ENCODE measurements around the gene NPTX1.

Gene NPTX1

GRCh38 chr17:80477647-80478478, 1.5 kb upstream of the NPTX1 start:
- DNase-seq: peak; percentile 11 to 31

- no peak for DNase-seq
These were observed 655 bp upstream of the NPTX1 start for GRCh38 chr17:80476877-80477646.

- peak in 1 of 2 experiments; percentile 22 for DNase-seq
These were observed 1.2 kb downstream of the NPTX1 start for GRCh38 chr17:80474961-80475909.

GRCh38 chr17:80474231-80474960, 2.0 kb downstream of the NPTX1 start:
- peak; percentile 83 to 88 for DNase-seq

GRCh38 chr17:80473701-80474100, 2.7 kb downstream of the NPTX1 start:
- no peak for DNase-seq

- no peak for DNase-seq
These were observed 3.4 kb downstream of the NPTX1 start for GRCh38 chr17:80472996-80473395.

- DNase-seq: no peak
These were observed 4.5 kb downstream of the NPTX1 start for GRCh38 chr17:80471922-80472321.

- no peak for DNase-seq
These were observed 5.8 kb downstream of the NPTX1 start for GRCh38 chr17:80470603-80471002.

GRCh38 chr17:80469667-80470066, 6.7 kb downstream of the NPTX1 start:
- DNase-seq: no peak

GRCh38 chr17:80468781-80469493, 7.5 kb downstream of the NPTX1 start:
- no peak for DNase-seq

GRCh38 chr17:80468242-80468641, 8.2 kb downstream of the NPTX1 start:
- no peak for DNase-seq

GRCh38 chr17:80466188-80466705, 10.2 kb downstream of the NPTX1 start:
- no peak for DNase-seq

- DNase-seq: no peak
These were observed 11.0 kb downstream of the NPTX1 start for GRCh38 chr17:80465327-80465974.

- no peak for DNase-seq
These were observed 11.9 kb downstream of the NPTX1 start for GRCh38 chr17:80464486-80464885.

GRCh38 chr17:80463784-80464400, 12.5 kb downstream of the NPTX1 start:
- DNase-seq: no peak

- DNase-seq: no peak
These were observed 14.8 kb downstream of the NPTX1 start for GRCh38 chr17:80461528-80462160.

GRCh38 chr17:80460429-80460834, 16.0 kb downstream of the NPTX1 start:
- no peak for DNase-seq

GRCh38 chr17:80459234-80459633, 17.2 kb downstream of the NPTX1 start:
- no peak for DNase-seq

- no peak for DNase-seq
These were observed 18.4 kb downstream of the NPTX1 start for GRCh38 chr17:80458016-80458415.
